ENCODE results near the gene FBXO7. TPM values are rescaled to one million over a fixed set of nuclear protein-coding genes. Genes with fewer than 3 reads are reported as not detected.

Gene FBXO7
- total and polyA plus RNA-seq, 11 donors: 19.1 to 63.0 (median 42.5) TPM

DNA sequence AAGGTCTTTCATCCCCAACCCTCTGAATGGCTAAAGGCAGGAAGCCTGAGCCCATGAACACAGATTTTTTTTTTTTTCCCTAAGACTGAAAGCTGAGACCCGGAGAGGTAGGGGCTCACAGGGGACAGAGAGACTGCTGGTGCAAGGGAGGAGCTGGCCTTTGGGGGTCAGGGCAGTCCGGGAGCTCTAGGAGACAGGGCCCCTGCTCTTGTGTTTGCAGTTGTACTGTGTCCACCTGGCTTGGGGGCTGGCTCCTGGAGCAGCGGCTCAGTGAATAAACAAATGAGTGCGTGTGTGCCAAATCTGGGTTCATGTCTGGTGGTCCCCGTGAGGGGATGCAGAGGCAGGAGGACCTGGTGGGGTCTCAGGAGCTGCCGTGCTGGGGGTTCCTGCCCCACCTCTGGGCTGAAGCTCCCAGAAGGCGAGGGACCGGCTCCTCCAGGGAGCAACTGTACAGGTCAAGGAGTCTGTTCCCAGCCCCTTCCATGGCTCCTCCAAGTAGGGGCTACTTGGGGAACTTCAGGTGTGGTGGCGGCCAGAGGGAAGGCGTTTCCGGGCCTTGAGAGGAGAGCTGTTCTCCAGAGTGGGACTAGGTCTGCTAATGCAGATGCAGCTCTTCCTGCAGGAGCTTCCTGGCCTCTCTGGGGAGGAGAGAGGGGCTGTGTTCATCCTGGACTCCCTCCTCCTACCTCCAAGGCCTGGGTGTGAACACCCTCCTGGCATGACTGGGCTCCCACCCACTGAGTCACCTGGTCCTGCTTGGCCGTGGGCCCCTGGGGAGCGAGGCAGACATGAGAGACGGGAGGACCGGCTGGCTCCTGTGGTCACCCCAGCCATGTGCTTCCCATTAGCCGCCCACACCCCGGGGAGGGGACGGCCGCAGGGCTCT lies 57.6 kb downstream of the FBXO7 start:
- H3K4me3 ChIP-seq: peak overlapping the region in 1 of 12 donors; percentile 5
- DNase-seq: peak; percentile 91 to 95 (median 94)
- peaks cover 5 to 67% (median 54%) of the 10 kb centered on the region in 12 donors for H3K4me1 ChIP-seq
- TF ChIP-seq POLR2A (IDR thresholded peaks at IDR 0.05) (no peak), CTCF (IDR thresholded peaks at IDR 0.05) (no peak)
- no peaks in the 10 kb centered on the region for H3K27me3 ChIP-seq
- intact Hi-C loops (cut with DNase I): loop anchor here in 8 of 10 donors (1.0 to 10.0 kb wide), 9 partner anchors 90 to 395 kb away; no protein-coding TSS in a partner anchor
- H3K9me3 ChIP-seq: no peaks in the 10 kb centered on the region
- 44 to 60% (median 50%) methylated on average over 17 to 19 of the region's 19 CpGs for WGBS, 4 donors
- H3K27ac ChIP-seq: peak overlapping the region; percentile 50 to 94 (median 82)
- peak; percentile 60 to 86 (median 78) for ATAC-seq
- no peaks in the 10 kb centered on the region for H3K36me3 ChIP-seq

GRCh38 chr22:32532820-32533128 lies 58.2 kb downstream of the FBXO7 start:
- H3K4me3 ChIP-seq: no peak overlapping the region
- H3K27me3 ChIP-seq: no peaks in the 10 kb centered on the region
- peaks cover 0 to 2% (median 0%) of the 10 kb centered on the region in 12 donors for H3K9me3 ChIP-seq
- WGBS, 4 donors: 50 to 63% (median 57%) methylated on average over 10 of the region's 10 CpGs
- ATAC-seq: no peak
- H3K4me1 ChIP-seq: peaks cover 5 to 67% (median 54%) of the 10 kb centered on the region in 12 donors
- peak overlapping the region; percentile 50 to 94 (median 82) for H3K27ac ChIP-seq
- TF ChIP-seq CTCF (IDR thresholded peaks at IDR 0.05) (no peak), POLR2A (IDR thresholded peaks at IDR 0.05) (no peak)
- no peaks in the 10 kb centered on the region for H3K36me3 ChIP-seq
- DNase-seq: no peak
- intact Hi-C loops (cut with DNase I): loop anchor here in 8 of 10 donors (2.0 to 10.0 kb wide), 8 partner anchors 90 to 395 kb away; no protein-coding TSS in a partner anchor

GRCh38 chr22:32533265-32534111 lies 58.9 kb downstream of the FBXO7 start:
- ATAC-seq (peak in 1 of 4 donors; percentile 19), DNase-seq (peak in 1 of 5 donors; percentile 16)
- peaks cover 5 to 67% (median 54%) of the 10 kb centered on the region in 12 donors for H3K4me1 ChIP-seq
- H3K9me3 ChIP-seq: peaks cover 0 to 5% (median 0%) of the 10 kb centered on the region in 12 donors
- WGBS, 4 donors: 80 to 85% (median 82%) methylated on average over 15 of the region's 15 CpGs
- TF ChIP-seq POLR2A (IDR thresholded peaks at IDR 0.05) (no peak), CTCF (IDR thresholded peaks at IDR 0.05) (no peak)
- no peaks in the 10 kb centered on the region for H3K27me3 ChIP-seq
- H3K36me3 ChIP-seq: no peaks in the 10 kb centered on the region
- H3K27ac ChIP-seq: peak overlapping the region; percentile 50 to 94 (median 82)
- intact Hi-C loops (cut with DNase I): loop anchor here in 8 of 10 donors (1.0 to 10.0 kb wide), 9 partner anchors 86 to 394 kb away; no protein-coding TSS in a partner anchor
- no peak overlapping the region for H3K4me3 ChIP-seq

All from heart left ventricle (tissue), 16 donors.